ENCODE measurements around the gene RDH5. TPM values are rescaled to one million over a fixed set of nuclear protein-coding genes. Genes with fewer than 3 reads are reported as not detected.

Gene RDH5
- total and polyA plus RNA-seq, 2 of the 13 experiments (the other 11 are each of a cell fraction or from before 2014, with no cell fraction given) = 2.6 to 5.7 TPM

DNA sequence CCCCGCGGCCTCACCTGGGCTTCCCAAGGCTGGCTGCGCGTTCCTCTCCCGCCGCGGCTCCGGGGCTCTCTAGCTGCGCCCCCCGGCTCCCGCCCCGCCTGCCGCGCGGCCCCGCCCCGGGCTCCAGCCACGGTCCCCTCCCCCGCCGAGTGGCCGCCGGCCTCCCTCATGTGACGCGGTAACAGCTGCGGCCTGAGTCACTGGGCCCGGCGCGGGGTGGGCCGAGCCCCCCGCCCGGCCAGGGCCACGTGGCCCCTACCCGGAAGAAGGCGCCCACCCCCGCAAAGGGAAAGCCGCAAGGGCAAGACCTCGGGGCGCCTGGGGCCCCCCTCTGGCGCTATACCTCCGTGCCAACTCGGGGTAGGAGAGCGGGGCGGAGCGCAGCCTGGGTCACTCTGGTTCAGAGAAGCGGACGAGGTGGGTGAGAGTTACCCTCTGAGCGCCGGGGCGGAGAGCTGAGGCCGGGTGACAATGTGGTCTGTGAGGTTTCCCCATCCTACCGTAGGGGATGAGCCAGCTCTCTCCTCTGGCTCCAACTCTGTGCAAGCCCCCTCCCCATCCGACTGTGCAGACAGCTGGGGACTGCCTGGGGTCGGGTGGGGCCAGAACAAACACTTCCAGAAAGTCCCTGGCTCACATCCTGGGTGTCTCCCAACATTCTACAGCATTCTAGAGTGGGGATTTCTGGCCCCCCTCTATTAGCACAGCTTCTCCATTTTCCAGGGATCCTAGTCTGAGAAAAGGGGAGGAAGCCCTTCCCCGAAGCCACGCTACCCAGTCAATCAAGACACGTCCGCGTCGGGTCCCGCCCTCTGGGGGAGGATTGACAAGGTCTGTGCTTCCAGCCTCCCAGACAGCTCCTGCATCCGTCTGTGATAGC is 9.0 kb downstream of the RDH5 start, which contains the start of gene CD63 (continued):
- TF ChIP-seq, protein P1, sequence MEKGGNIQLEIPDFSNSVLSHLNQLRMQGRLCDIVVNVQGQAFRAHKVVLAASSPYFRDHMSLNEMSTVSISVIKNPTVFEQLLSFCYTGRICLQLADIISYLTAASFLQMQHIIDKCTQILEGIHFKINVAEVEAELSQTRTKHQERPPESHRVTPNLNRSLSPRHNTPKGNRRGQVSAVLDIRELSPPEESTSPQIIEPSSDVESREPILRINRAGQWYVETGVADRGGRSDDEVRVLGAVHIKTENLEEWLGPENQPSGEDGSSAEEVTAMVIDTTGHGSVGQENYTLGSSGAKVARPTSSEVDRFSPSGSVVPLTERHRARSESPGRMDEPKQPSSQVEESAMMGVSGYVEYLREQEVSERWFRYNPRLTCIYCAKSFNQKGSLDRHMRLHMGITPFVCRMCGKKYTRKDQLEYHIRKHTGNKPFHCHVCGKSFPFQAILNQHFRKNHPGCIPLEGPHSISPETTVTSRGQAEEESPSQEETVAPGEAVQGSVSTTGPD (CRISPR knock-in tag; IDR thresholded peaks at IDR 0.05) = no peak
- TF ChIP-seq ZNF616 (CRISPR knock-in tag; IDR thresholded peaks at IDR 0.05; ENCODE audit: low read depth) (no peak), ZBTB7A (CRISPR knock-in tag; IDR thresholded peaks at IDR 0.05) (0 out of 2 replicates have a peak, but pooled peaks have one; percentile 54), SETDB1 (CRISPR knock-in tag; IDR thresholded peaks at IDR 0.05; ENCODE audit: borderline replicate concordance) (no peak), ARID2 (CRISPR knock-in tag; IDR thresholded peaks at IDR 0.05; ENCODE audit: borderline replicate concordance) (no peak), WIZ (CRISPR knock-in tag; IDR thresholded peaks at IDR 0.05) (0 out of 2 replicates have a peak, but pooled peaks have one; percentile 18), NFE2 (CRISPR knock-in tag; IDR thresholded peaks at IDR 0.05) (no peak), MED1 (CRISPR knock-in tag; IDR thresholded peaks at IDR 0.05) (peak; percentile 53), KAT8 (CRISPR knock-in tag; IDR thresholded peaks at IDR 0.05) (peak; percentile 49; the same call in 1 of the 2 replicates), HDAC1 (CRISPR knock-in tag; IDR thresholded peaks at IDR 0.05) (peak; percentile 62; the same call in 1 of the 2 replicates), ZNF180 (CRISPR knock-in tag; IDR thresholded peaks at IDR 0.05; ENCODE audit: borderline replicate concordance, low read depth) (no peak), TRIM24 (CRISPR knock-in tag; IDR thresholded peaks at IDR 0.05) (no peak), REPIN1 (CRISPR knock-in tag; IDR thresholded peaks at IDR 0.05; ENCODE audit: borderline replicate concordance, low read depth) (no peak; the same call in 1 of the 2 replicates), ZNF83 (CRISPR knock-in tag; IDR thresholded peaks at IDR 0.05; ENCODE audit: borderline replicate concordance) (no peak), ADNP (CRISPR knock-in tag; IDR thresholded peaks at IDR 0.05) (no peak), MYC (CRISPR knock-in tag; IDR thresholded peaks at IDR 0.05; ENCODE audit: borderline replicate concordance) (peak; percentile 94), CBX5 (CRISPR knock-in tag; IDR thresholded peaks at IDR 0.05; ENCODE audit: borderline replicate concordance) (no peak), GATAD1 (CRISPR knock-in tag; IDR thresholded peaks at IDR 0.05) (peak; percentile 28; the same call in 1 of the 2 replicates), ZNF607 (CRISPR knock-in tag; IDR thresholded peaks at IDR 0.05; ENCODE audit: borderline replicate concordance) (peak; percentile 80; the same call in 1 of the 2 replicates), NPAS2 (CRISPR knock-in tag; IDR thresholded peaks at IDR 0.05; ENCODE audit: borderline replicate concordance) (no peak), DPF2 (CRISPR knock-in tag; IDR thresholded peaks at IDR 0.05; ENCODE audit: borderline replicate concordance, low read depth) (no peak), HNRNPLL (IDR thresholded peaks at IDR 0.05; ENCODE audit: low read depth, low read length, poor library complexity, severe bottlenecking) (peak; percentile 26), HOXA3 (CRISPR knock-in tag; IDR thresholded peaks at IDR 0.05) (0 out of 2 replicates have a peak, but pooled peaks have one; percentile 44), ZSCAN25 (CRISPR knock-in tag; IDR thresholded peaks at IDR 0.05) (peak; percentile 46; the same call in 1 of the 2 replicates)
- TF ChIP-seq, protein P2, sequence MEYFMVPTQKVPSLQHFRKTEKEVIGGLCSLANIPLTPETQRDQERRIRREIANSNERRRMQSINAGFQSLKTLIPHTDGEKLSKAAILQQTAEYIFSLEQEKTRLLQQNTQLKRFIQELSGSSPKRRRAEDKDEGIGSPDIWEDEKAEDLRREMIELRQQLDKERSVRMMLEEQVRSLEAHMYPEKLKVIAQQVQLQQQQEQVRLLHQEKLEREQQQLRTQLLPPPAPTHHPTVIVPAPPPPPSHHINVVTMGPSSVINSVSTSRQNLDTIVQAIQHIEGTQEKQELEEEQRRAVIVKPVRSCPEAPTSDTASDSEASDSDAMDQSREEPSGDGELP (IDR thresholded peaks at IDR 0.05; ENCODE audit: borderline replicate concordance, low read depth) = peak; percentile 95
- TF ChIP-seq, protein P3, sequence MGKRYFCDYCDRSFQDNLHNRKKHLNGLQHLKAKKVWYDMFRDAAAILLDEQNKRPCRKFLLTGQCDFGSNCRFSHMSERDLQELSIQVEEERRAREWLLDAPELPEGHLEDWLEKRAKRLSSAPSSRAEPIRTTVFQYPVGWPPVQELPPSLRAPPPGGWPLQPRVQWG (CRISPR knock-in tag; IDR thresholded peaks at IDR 0.05; ENCODE audit: borderline replicate concordance, low read depth) = no peak
- TF ChIP-seq, protein P4, sequence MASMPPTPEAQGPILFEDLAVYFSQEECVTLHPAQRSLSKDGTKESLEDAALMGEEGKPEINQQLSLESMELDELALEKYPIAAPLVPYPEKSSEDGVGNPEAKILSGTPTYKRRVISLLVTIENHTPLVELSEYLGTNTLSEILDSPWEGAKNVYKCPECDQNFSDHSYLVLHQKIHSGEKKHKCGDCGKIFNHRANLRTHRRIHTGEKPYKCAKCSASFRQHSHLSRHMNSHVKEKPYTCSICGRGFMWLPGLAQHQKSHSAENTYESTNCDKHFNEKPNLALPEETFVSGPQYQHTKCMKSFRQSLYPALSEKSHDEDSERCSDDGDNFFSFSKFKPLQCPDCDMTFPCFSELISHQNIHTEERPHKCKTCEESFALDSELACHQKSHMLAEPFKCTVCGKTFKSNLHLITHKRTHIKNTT (CRISPR knock-in tag; IDR thresholded peaks at IDR 0.05) = no peak
